HCT116 (cell line): ENCODE data around the gene GTF2H3. TPM values are rescaled to one million over a fixed set of nuclear protein-coding genes. Genes with fewer than 3 reads are reported as not detected.

Experiments used
- ATAC-seq: fragments of 200-7000 bp; cut with Tn5 transposase; 2 replicates; pipeline ENCODE4 v1.9.1; 2020; ENCODE audit warnings: mild to moderate bottlenecking, moderate library complexity
- BruUV-seq: library from RNA; stranded (reverse); fragments of 400-500 nt; replicated peaks from 2 replicates; lab custom pipeline; 2021; lab: Mats Ljungman, UMichigan
- CTCF ChIA-PET: fragments of 300-600 bp; sonication (Branson Sonifier 250); formaldehyde crosslinking; loops from one replicate; lab custom pipeline; 2021; ENCODE audit warnings: antibody characterized with exemption; lab: Charles Lee
- POLR2A ChIA-PET: fragments of 300-600, 350-600 bp; sonication (Branson Sonifier 250); formaldehyde crosslinking; loops from one replicate; lab custom pipeline; 2021; ENCODE audit warnings: antibody characterized with exemption; lab: Charles Lee
- RAD21 ChIA-PET, 2 experiments: fragments of 300-600 bp; sonication (Branson Sonifier 250); formaldehyde crosslinking; loops; one replicate each; lab custom pipeline; 2023; ENCODE audit warnings: low total read pairs in 2 of 2; ENCODE audit not compliant: uncharacterized antibody in 2 of 2, unreplicated experiment in 2 of 2, low non-redundant PET in 1 of 2; lab: Charles Lee
- DNase-seq: peaks from one replicate; pipeline ENCODE4 v3.0.0-alpha.2; 2010; ENCODE audit warnings: low read depth, low spot score
- H2AFZ ChIP-seq: fragments of 200-600 bp; shearing (Covaris generic), sonication (generic); 2 replicates; pipeline ENCODE4 v1.6.1; 2017; ENCODE audit warnings: low read depth, mixed run types, mixed read lengths, antibody characterized with exemption, low read length; ENCODE audit not compliant: poor library complexity, severe bottlenecking
- H3K27ac ChIP-seq: 2 replicates; pipeline ENCODE4 v1.5.1; 2012; ENCODE audit warnings: low read depth, low read length
- H3K27me3 ChIP-seq: fragments of 200-600 bp; sonication (generic); 2 replicates; pipeline ENCODE4 v1.6.1; 2016; ENCODE audit warnings: mixed run types, low read length, mixed read lengths; ENCODE audit not compliant: insufficient read depth
- H3K36me3 ChIP-seq, 2 experiments: fragments of 200-500 bp in 1 of 2; fragments of 200-600 bp in 1 of 2; sonication (Bioruptor generic) in 1 of 2; sonication (generic) in 1 of 2; 2 replicates each; pipeline versions ENCODE4 v1.5.1 to v1.6.1; 2014 to 2016; ENCODE audit warnings: low read length in 2 of 2, inconsistent platforms in 1 of 2, mixed read lengths in 1 of 2, mixed run types in 1 of 2; ENCODE audit not compliant: insufficient read depth in 2 of 2, control insufficient read depth in 1 of 2
- H3K4me1 ChIP-seq, 2 experiments: fragments of 200-600 bp in 1 of 2; sonication (generic) in 1 of 2; 2 replicates each; pipeline versions ENCODE4 v1.5.1 to v1.6.1; 2012 to 2017; ENCODE audit warnings: low read length in 2 of 2, inconsistent platforms in 1 of 2, mild to moderate bottlenecking in 1 of 2, mixed read lengths in 1 of 2, mixed run types in 1 of 2, moderate library complexity in 1 of 2; ENCODE audit not compliant: insufficient read depth in 2 of 2, control insufficient read depth in 1 of 2
- H3K4me2 ChIP-seq: fragments of 200-600 bp; sonication (generic); 2 replicates; pipeline ENCODE4 v1.6.1; 2017; ENCODE audit warnings: mixed run types, low read length, mixed read lengths
- H3K4me3 ChIP-seq, 2 experiments: fragments of 200-600 bp in 1 of 2; sonication (generic) in 1 of 2; replicated peaks in 1 of 2; 2 replicates each; pipeline ENCODE4 v1.5.1; 2011 to 2016; ENCODE audit warnings: low read length in 2 of 2, control low read depth in 1 of 2, low read depth in 1 of 2, mild to moderate bottlenecking in 1 of 2, mixed read lengths in 1 of 2, mixed run types in 1 of 2
- H3K79me2 ChIP-seq: fragments of 200-600 bp; sonication (generic); 2 replicates; pipeline ENCODE4 v1.6.1; 2017; ENCODE audit warnings: mild to moderate bottlenecking, mixed run types, low read length, moderate library complexity, mixed read lengths; ENCODE audit not compliant: insufficient read depth
- H3K9ac ChIP-seq: fragments of 200-600 bp; sonication (generic); 2 replicates; pipeline ENCODE4 v1.6.1; 2016; ENCODE audit warnings: low read length, mixed read lengths
- H3K9me2 ChIP-seq: fragments of 200-600 bp; sonication (generic), shearing (Covaris generic); 2 replicates; pipeline ENCODE4 v1.6.1; 2017; ENCODE audit warnings: mixed run types, mild to moderate bottlenecking, moderate library complexity; ENCODE audit not compliant: insufficient read depth
- H3K9me3 ChIP-seq, 2 experiments: fragments of 200-500 bp in 1 of 2; fragments of 200-600 bp in 1 of 2; sonication (Bioruptor generic) in 1 of 2; sonication (generic) in 1 of 2; 2 replicates each; pipeline ENCODE4 v1.6.1; 2014 to 2017; ENCODE audit warnings: low read length in 2 of 2, mixed read lengths in 2 of 2, inconsistent platforms in 1 of 2, low read depth in 1 of 2, mild to moderate bottlenecking in 1 of 2, mixed run types in 1 of 2, moderate library complexity in 1 of 2; ENCODE audit not compliant: control insufficient read depth in 1 of 2, insufficient read depth in 1 of 2
- H4K20me1 ChIP-seq: fragments of 200-600 bp; sonication (generic), shearing (Covaris generic); 2 replicates; pipeline ENCODE4 v1.6.1; 2017; ENCODE audit warnings: mixed run types, mild to moderate bottlenecking, moderate library complexity; ENCODE audit not compliant: insufficient read depth
- ATF3 ChIP-seq: IDR thresholded peaks from 2 replicates; pipeline ENCODE4 v1.6.1; 2012
- CEBPB ChIP-seq: IDR thresholded peaks from 2 replicates; pipeline ENCODE4 v1.6.1; 2012; ENCODE audit warnings: low read depth
- EGR1 ChIP-seq: IDR thresholded peaks from 2 replicates; pipeline ENCODE4 v1.6.1; 2012; ENCODE audit warnings: low read depth
- ELF1 ChIP-seq: IDR thresholded peaks from 2 replicates; pipeline ENCODE4 v1.6.1; 2012; ENCODE audit warnings: low read depth, borderline replicate concordance
- EZH2phosphoT487 ChIP-seq: fragments of 200-600 bp; IDR thresholded peaks from 2 replicates; pipeline ENCODE4 v1.6.1; 2018; ENCODE audit warnings: antibody characterized with exemption, borderline replicate concordance
- POLR2A ChIP-seq: IDR thresholded peaks from 2 replicates; pipeline ENCODE4 v1.7.0; 2011; ENCODE audit warnings: borderline replicate concordance; ENCODE audit not compliant: insufficient read depth, insufficient read length; ENCODE audit errors: extremely low read depth
- POLR2AphosphoS5 ChIP-seq: IDR thresholded peaks from 2 replicates; pipeline ENCODE4 v1.6.1; 2011; ENCODE audit warnings: mild to moderate bottlenecking, low read depth, low read length, moderate library complexity
- RAD21 ChIP-seq: IDR thresholded peaks from 2 replicates; pipeline ENCODE4 v1.6.1; 2012; ENCODE audit warnings: low read depth, mild to moderate bottlenecking
- SP1 ChIP-seq: IDR thresholded peaks from 2 replicates; pipeline ENCODE4 v1.6.1; 2012; ENCODE audit warnings: low read depth
- SRF ChIP-seq: IDR thresholded peaks from 2 replicates; pipeline ENCODE4 v1.6.1; 2012; ENCODE audit warnings: low read depth
- ZFX ChIP-seq: fragments of 450-650 bp; IDR thresholded peaks from 2 replicates; pipeline ENCODE4 v1.6.1; 2017
- ZNF274 ChIP-seq: fragments of 200-500 bp; sonication (Bioruptor generic); IDR thresholded peaks from 2 replicates; pipeline ENCODE4 v1.6.1; 2014; ENCODE audit warnings: mild to moderate bottlenecking, low read depth, low read length, inconsistent platforms
- intact Hi-C: fragments of 100-400 bp; cut with micrococcal nuclease; formaldehyde crosslinking; loops from 2 replicates; pipeline ENCODE4 v1.10.0; 2022
- total RNA-seq: library from RNA; stranded (reverse); gene quantifications from one replicate; pipeline ENCODE4 v1.2.1, GENCODE V29; 2021; ENCODE audit not compliant: unreplicated experiment
- TF ChIP-seq, protein P1 (sequence below), 3 experiments: fragments of 200-600 bp in 1 of 3; sonication (generic) in 1 of 3; IDR thresholded peaks in 2 of 3; conservative IDR thresholded peaks in 1 of 3; 2 replicates each; pipeline ENCODE4 v1.5.1; 2012 to 2017; ENCODE audit warnings: low read depth in 2 of 3, low read length in 2 of 3, antibody characterized with exemption in 1 of 3, borderline replicate concordance in 1 of 3, control low read depth in 1 of 3, mild to moderate bottlenecking in 1 of 3, mixed read lengths in 1 of 3, mixed run types in 1 of 3, moderate library complexity in 1 of 3; ENCODE audit not compliant: insufficient read depth in 1 of 3

The GTF2H3 gene
- total RNA-seq, 1 experiment from 2014 or later, result 94.0 TPM

- Histone ChIP-seq H4K20me1 (no peaks in the 10 kb centered on the region), H3K4me3 (no peak overlapping the region), H2AFZ (no peak overlapping the region), H3K4me2 (no peak overlapping the region), H3K27me3 (no peaks in the 10 kb centered on the region), H3K9me2 (no peaks in the 10 kb centered on the region), H3K27ac (no peak overlapping the region), H3K36me3 (peaks cover 30 to 47% of the 10 kb centered on the region in 2 experiments), H3K9me3 (no peaks in the 10 kb centered on the region), H3K79me2 (peaks cover 66% of the 10 kb centered on the region), H3K9ac (no peak overlapping the region), H3K4me1 (peaks cover 0 to under 1% of the 10 kb centered on the region in 2 experiments; a peak in 1 of 4 replicates)
- no TSS peak for BruUV-seq
- TF ChIP-seq ZNF274 (no peak), CEBPB (no peak), ELF1 (no peak), SP1 (no peak), RAD21 (no peak), EGR1 (no peak), ATF3 (no peak), ZFX (no peak), POLR2AphosphoS5 (no peak), EZH2phosphoT487 (no peak), POLR2A (no peak), SRF (no peak)
- TF ChIP-seq, protein P1, sequence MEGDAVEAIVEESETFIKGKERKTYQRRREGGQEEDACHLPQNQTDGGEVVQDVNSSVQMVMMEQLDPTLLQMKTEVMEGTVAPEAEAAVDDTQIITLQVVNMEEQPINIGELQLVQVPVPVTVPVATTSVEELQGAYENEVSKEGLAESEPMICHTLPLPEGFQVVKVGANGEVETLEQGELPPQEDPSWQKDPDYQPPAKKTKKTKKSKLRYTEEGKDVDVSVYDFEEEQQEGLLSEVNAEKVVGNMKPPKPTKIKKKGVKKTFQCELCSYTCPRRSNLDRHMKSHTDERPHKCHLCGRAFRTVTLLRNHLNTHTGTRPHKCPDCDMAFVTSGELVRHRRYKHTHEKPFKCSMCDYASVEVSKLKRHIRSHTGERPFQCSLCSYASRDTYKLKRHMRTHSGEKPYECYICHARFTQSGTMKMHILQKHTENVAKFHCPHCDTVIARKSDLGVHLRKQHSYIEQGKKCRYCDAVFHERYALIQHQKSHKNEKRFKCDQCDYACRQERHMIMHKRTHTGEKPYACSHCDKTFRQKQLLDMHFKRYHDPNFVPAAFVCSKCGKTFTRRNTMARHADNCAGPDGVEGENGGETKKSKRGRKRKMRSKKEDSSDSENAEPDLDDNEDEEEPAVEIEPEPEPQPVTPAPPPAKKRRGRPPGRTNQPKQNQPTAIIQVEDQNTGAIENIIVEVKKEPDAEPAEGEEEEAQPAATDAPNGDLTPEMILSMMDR (IDR thresholded peaks at IDR 0.05 in 2 of 3, conservative IDR thresholded peaks at IDR 0.05 in 1 of 3; ENCODE audit: borderline replicate concordance in 1 of 3, insufficient read depth in 1 of 3, low read depth in 2 of 3, low read length in 2 of 3), result no peak
- ChIA-PET CTCF (no interaction called here), RAD21 (no interaction called here), POLR2A (no interaction called here)
- DNase-seq, result no peak
- ATAC-seq, result no peak
- intact Hi-C loops, result no loop called here
Observed at GRCh38 chr12:123595729-123596128, 37.9 kb upstream of the GTF2H3 start.
